Prostate gland (tissue), 2 donors: ENCODE data around the gene IL17F.

Experiments
- POLR2AphosphoS5 ChIP-seq: sonication (generic); formaldehyde crosslinking; IDR thresholded peaks from one replicate; pipeline ENCODE4 v1.6.1; 2017; ENCODE audit warnings: antibody characterized with exemption
- TF ChIP-seq, protein P1 (sequence below), 4 experiments: fragments of 200-600 bp in 2 of 4; fragments of 450-650 bp in 2 of 4; sonication (generic) in 2 of 4; IDR thresholded peaks; 1 replicate in 3 of 4; 2 replicates in 1 of 4; pipeline ENCODE4 v1.5.1; 2016 to 2019; ENCODE audit warnings: antibody characterized with exemption in 4 of 4, mild to moderate bottlenecking in 2 of 4, moderate library complexity in 2 of 4

DNA sequence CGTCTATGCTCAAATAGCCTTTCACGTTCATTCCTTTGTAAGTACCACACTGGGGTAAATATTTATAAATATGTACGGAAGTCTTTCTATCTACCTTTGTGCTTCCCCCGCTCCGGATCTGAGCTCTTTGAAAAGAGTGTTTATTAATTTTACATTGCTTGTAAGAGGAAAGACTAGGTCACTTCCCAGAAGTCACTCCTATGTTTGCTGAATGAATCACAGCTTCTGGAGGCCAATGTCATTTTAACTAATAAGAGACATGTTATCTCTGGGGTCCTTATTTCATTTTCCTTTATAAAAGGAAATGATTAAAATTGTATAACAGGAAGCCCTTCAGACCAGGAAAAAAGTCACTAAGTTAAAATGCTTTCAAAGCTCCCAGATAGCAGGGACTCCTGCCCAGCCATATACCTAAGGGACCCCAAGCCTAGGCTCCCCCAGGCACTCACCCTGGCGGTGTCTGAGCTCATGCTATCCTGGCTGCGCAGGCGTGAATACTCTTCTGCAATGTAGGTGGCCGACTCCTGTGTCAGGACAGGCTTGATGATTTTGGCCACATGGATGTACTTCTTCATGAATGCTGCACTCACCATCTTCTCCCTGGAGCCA is 27.7 kb upstream of the IL17F start:
- TF ChIP-seq, protein P1, sequence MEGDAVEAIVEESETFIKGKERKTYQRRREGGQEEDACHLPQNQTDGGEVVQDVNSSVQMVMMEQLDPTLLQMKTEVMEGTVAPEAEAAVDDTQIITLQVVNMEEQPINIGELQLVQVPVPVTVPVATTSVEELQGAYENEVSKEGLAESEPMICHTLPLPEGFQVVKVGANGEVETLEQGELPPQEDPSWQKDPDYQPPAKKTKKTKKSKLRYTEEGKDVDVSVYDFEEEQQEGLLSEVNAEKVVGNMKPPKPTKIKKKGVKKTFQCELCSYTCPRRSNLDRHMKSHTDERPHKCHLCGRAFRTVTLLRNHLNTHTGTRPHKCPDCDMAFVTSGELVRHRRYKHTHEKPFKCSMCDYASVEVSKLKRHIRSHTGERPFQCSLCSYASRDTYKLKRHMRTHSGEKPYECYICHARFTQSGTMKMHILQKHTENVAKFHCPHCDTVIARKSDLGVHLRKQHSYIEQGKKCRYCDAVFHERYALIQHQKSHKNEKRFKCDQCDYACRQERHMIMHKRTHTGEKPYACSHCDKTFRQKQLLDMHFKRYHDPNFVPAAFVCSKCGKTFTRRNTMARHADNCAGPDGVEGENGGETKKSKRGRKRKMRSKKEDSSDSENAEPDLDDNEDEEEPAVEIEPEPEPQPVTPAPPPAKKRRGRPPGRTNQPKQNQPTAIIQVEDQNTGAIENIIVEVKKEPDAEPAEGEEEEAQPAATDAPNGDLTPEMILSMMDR (IDR thresholded peaks at IDR 0.05), result no peak
- no peak for TF ChIP-seq POLR2AphosphoS5
